Activated CD4-positive, alpha-beta T cell treated with anti-CD3 and anti-CD28 coated beads, Interleukin-2, amount 50 U/mL, for 48 hours (primary cell): Measurements from ENCODE around the gene SURF6.
"Not testable (repeated sequence)": the region's sequence is repeated elsewhere in the genome, so short reads cannot be mapped to it uniquely, and the experiment has no call there.

Source experiments
- DNase-seq, 2 experiments: peaks; one replicate each; pipeline ENCODE4 v3.0.0-alpha.2; 2020

Gene SURF6

GRCh38 chr9:133347515-133347984, 11.6 kb upstream of the SURF6 start:
- DNase-seq, result peak in 1 of 2 experiments; percentile 51

- DNase-seq, result no peak
Observed at GRCh38 chr9:133346021-133346785, 10.2 kb upstream of the SURF6 start.

- no peak for DNase-seq
Observed at GRCh38 chr9:133345596-133345995, 9.6 kb upstream of the SURF6 start.

GRCh38 chr9:133344979-133345378, 9.0 kb upstream of the SURF6 start:
- no peak for DNase-seq

GRCh38 chr9:133344071-133344470, 8.1 kb upstream of the SURF6 start:
- no peak for DNase-seq

GRCh38 chr9:133342570-133342969, 6.6 kb upstream of the SURF6 start:
- no peak for DNase-seq

GRCh38 chr9:133342069-133342406, 6.0 kb upstream of the SURF6 start:
- DNase-seq, result no peak

- DNase-seq, result no peak
Observed at GRCh38 chr9:133341369-133342068, 5.5 kb upstream of the SURF6 start.

GRCh38 chr9:133340916-133341315, 4.9 kb upstream of the SURF6 start:
- DNase-seq, result no peak

GRCh38 chr9:133340256-133340655, 4.3 kb upstream of the SURF6 start:
- no peak for DNase-seq

GRCh38 chr9:133339641-133340040, 3.7 kb upstream of the SURF6 start:
- DNase-seq, result no peak

- not testable (repeated sequence) for DNase-seq
Observed at GRCh38 chr9:133334888-133335287, 1.1 kb downstream of the SURF6 start.

GRCh38 chr9:133334161-133334560, 1.8 kb downstream of the SURF6 start:
- no peak for DNase-seq

- DNase-seq, result no peak
Observed at GRCh38 chr9:133333566-133333965, 2.4 kb downstream of the SURF6 start.

- no peak for DNase-seq
Observed at GRCh38 chr9:133333011-133333410, 3.0 kb downstream of the SURF6 start.

- DNase-seq, result no peak
Observed at GRCh38 chr9:133332381-133332730, 3.6 kb downstream of the SURF6 start.

- DNase-seq, result no peak
Observed at GRCh38 chr9:133331641-133332380, 4.2 kb downstream of the SURF6 start.

GRCh38 chr9:133331221-133331620, 4.8 kb downstream of the SURF6 start:
- no peak for DNase-seq

GRCh38 chr9:133329306-133330156, 6.5 kb downstream of the SURF6 start:
- DNase-seq, result not testable (repeated sequence)

GRCh38 chr9:133327834-133328484, 8.0 kb downstream of the SURF6 start:
- DNase-seq, result no peak

- not testable (repeated sequence) for DNase-seq
Observed at GRCh38 chr9:133327021-133327420, 9.0 kb downstream of the SURF6 start.

GRCh38 chr9:133323991-133324703, 11.8 kb downstream of the SURF6 start:
- DNase-seq, result no peak
